Prostate gland (tissue), 2 donors: Measurements from ENCODE around the gene HDAC6. TPM values are rescaled to one million over a fixed set of nuclear protein-coding genes. Genes with fewer than 3 reads are reported as not detected.

Experiments used
- DNase-seq: peaks from one replicate; pipeline ENCODE4 v3.0.0-alpha.2; 2019; ENCODE audit warnings: low spot score
- H3K27ac ChIP-seq, 2 donors: fragments of 200-600 bp; sonication (generic); 2 replicates each; pipeline ENCODE4 v1.5.1; 2017 to 2019
- H3K27me3 ChIP-seq: fragments of 200-600 bp; sonication (generic); replicated peaks from 2 replicates; pipeline ENCODE4 v1.5.1; 2019; ENCODE audit not compliant: insufficient read depth
- H3K36me3 ChIP-seq, 2 donors: fragments of 200-600 bp; sonication (generic); 1 replicate in 1 of 2; 2 replicates in 1 of 2; pipeline versions ENCODE4 v1.5.1 to v1.8.1; 2017 to 2019
- H3K4me1 ChIP-seq: fragments of 200-600 bp; sonication (generic); replicated peaks from 2 replicates; pipeline ENCODE4 v1.5.1; 2019
- H3K4me3 ChIP-seq, 2 donors: fragments of 200-600 bp; sonication (generic); 2 replicates each; pipeline ENCODE4 v1.5.1; 2017 to 2019
- H3K9me3 ChIP-seq: fragments of 200-600 bp; sonication (generic); 2 replicates; pipeline ENCODE4 v1.5.1; 2017
- CTCF ChIP-seq, 4 experiments: fragments of 200-600 bp in 2 of 4; fragments of 450-650 bp in 2 of 4; sonication (generic) in 2 of 4; IDR thresholded peaks; 1 replicate in 3 of 4; 2 replicates in 1 of 4; pipeline ENCODE4 v1.5.1; 2016 to 2019; ENCODE audit warnings: antibody characterized with exemption in 4 of 4, mild to moderate bottlenecking in 2 of 4, moderate library complexity in 2 of 4
- POLR2A ChIP-seq: fragments of 450-650 bp; IDR thresholded peaks from one replicate; pipeline ENCODE4 v1.6.1; 2016; ENCODE audit warnings: antibody characterized with exemption, mild to moderate bottlenecking
- POLR2AphosphoS5 ChIP-seq: sonication (generic); formaldehyde crosslinking; IDR thresholded peaks from one replicate; pipeline ENCODE4 v1.6.1; 2017; ENCODE audit warnings: antibody characterized with exemption
- WGBS: methylation state at CpG from one replicate; pipeline ENCODE4 v1.1.5; 2018; 5-methylcytosine and 5-hydroxymethylcytosine counted together
- intact Hi-C: fragments of 100-400 bp; cut with DNase I; formaldehyde crosslinking; loops from one replicate; pipeline ENCODE4 v1.14.2; 2022
- total RNA-seq, 2 donors: library from RNA; depleted of rRNA; stranded (reverse); fragments of >200 nt; gene quantifications; one replicate each; pipeline ENCODE4 v1.1.0, GENCODE V29; 2016

The HDAC6 gene
- total RNA-seq, 2 donors from 2014 or later, result 102 to 113 TPM

GRCh38 chrX:48776818-48777439 is 24.9 kb upstream of the HDAC6 start:
- no peak for TF ChIP-seq POLR2A
- no peak for DNase-seq
- intact Hi-C loops, result no loop called here

DNA sequence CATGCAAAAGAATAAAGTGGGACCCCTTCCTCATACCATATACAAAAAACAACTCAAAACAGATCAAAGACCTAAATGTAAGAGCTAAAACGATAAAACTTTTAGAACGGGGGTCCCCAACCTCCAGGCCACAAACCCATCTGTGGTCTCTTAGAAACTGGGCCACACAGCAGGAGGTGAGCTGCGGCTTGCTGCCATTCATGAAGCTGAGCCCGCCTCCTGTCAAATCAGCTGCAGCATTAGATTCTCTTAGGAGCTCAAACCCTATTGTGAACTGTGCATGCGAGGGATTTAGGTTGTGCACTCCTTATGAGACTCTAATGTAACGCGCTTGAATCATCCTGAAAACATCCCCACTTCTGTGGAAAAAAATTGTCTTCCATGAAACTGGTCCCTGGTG is 22.5 kb upstream of the HDAC6 start:
- DNase-seq, result no peak
- Histone ChIP-seq H3K4me1 (no peaks in the 10 kb centered on the region), H3K4me3 (no peak overlapping the region), H3K9me3 (no peaks in the 10 kb centered on the region), H3K27ac (no peak overlapping the region), H3K36me3 (no peaks in the 10 kb centered on the region), H3K27me3 (no peaks in the 10 kb centered on the region)
- WGBS, result 79% methylated on average over 6 of the region's 7 CpGs
- intact Hi-C loops, result no loop called here
- no peak for TF ChIP-seq POLR2AphosphoS5
- no peak for TF ChIP-seq CTCF (IDR thresholded peaks at IDR 0.05)
- TF ChIP-seq POLR2A, result no peak

More at GRCh38 chrX:48776818-48777439, 24.9 kb upstream of the HDAC6 start:
- Histone ChIP-seq H3K36me3 (no peaks in the 10 kb centered on the region), H3K4me3 (no peak overlapping the region), H3K27me3 (no peaks in the 10 kb centered on the region), H3K4me1 (no peaks in the 10 kb centered on the region), H3K27ac (no peak overlapping the region), H3K9me3 (no peaks in the 10 kb centered on the region)
- 86% methylated on average over 13 of the region's 13 CpGs for WGBS

DNA sequence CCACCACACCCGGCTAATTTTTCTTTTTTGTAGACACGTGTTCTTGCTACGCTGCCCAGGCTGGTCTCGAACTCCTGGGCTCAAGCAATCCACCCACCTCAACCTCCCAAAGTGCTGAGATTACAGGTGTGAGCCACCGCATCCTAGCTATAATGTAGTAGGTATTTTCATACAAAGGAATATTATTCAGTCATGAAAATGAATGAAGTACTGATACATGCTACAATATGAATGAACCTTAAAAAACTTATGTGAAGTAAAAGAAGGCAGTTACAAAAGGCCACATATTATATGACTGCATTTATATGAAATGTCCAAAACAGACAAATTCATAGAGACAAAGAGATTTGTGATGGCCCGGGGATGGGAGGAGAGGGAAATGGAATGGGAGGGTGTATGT is 20.2 kb upstream of the HDAC6 start:
- 97% methylated on average over 6 of the region's 6 CpGs for WGBS
- no peaks in the 10 kb centered on the region for H3K4me1 ChIP-seq
- no peak for DNase-seq
- no peaks in the 10 kb centered on the region for H3K36me3 ChIP-seq
- intact Hi-C loops, result no loop called here
- TF ChIP-seq POLR2AphosphoS5, result no peak
- no peak for TF ChIP-seq POLR2A
- no peak for TF ChIP-seq CTCF (IDR thresholded peaks at IDR 0.05)
- H3K27ac ChIP-seq, result no peak overlapping the region
- no peaks in the 10 kb centered on the region for H3K9me3 ChIP-seq
- no peak overlapping the region for H3K4me3 ChIP-seq
- H3K27me3 ChIP-seq, result no peaks in the 10 kb centered on the region

- intact Hi-C loops, result no loop called here
- DNase-seq, result no peak
- Histone ChIP-seq H3K36me3 (no peaks in the 10 kb centered on the region), H3K27me3 (no peaks in the 10 kb centered on the region), H3K9me3 (no peaks in the 10 kb centered on the region), H3K27ac (no peak overlapping the region), H3K4me3 (no peak overlapping the region), H3K4me1 (no peaks in the 10 kb centered on the region)
- TF ChIP-seq POLR2AphosphoS5 (no peak), POLR2A (no peak), CTCF (IDR thresholded peaks at IDR 0.05) (no peak)
- WGBS, result 76% methylated on average over 2 of the region's 2 CpGs
Observed at GRCh38 chrX:48782216-48782615, 19.7 kb upstream of the HDAC6 start.

DNA sequence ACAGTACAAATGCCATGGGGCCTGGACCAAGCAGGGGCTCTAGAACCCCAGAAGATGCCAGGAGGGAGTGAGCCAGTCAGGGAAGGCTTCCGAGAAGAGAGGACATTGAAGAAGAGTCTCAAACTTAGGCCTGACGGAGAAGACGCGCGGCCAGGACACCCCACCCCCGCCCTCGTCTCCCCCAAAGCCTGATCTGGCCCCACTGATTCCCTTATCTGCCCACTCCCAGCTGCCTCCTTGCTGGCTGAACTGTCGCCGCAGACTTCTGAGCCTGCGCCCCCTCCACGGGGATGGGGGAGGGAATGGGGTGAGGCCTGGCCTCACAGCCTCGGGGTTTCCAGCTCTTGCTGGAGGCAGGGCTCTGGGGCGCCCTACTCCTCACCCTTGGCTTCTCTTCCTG is 19.1 kb upstream of the HDAC6 start:
- TF ChIP-seq CTCF (IDR thresholded peaks at IDR 0.05), result no peak
- TF ChIP-seq POLR2A, result no peak
- no peak for TF ChIP-seq POLR2AphosphoS5
- Histone ChIP-seq H3K36me3 (no peaks in the 10 kb centered on the region), H3K4me3 (no peak overlapping the region), H3K27ac (no peak overlapping the region), H3K4me1 (no peaks in the 10 kb centered on the region), H3K27me3 (no peaks in the 10 kb centered on the region), H3K9me3 (no peaks in the 10 kb centered on the region)
- 87% methylated on average over 12 of the region's 13 CpGs for WGBS
- DNase-seq, result no peak
- intact Hi-C loops, result no loop called here
